NT2/D1 (cell line): Measurements from ENCODE around the gene SIRT2.

Experiments
- SUZ12 ChIP-seq: IDR thresholded peaks from 2 replicates; pipeline ENCODE4 v1.6.1; 2011; ENCODE audit not compliant: insufficient read length, insufficient read depth; ENCODE audit errors: extremely low read depth
- YY1 ChIP-seq: IDR thresholded peaks from 2 replicates; pipeline ENCODE4 v1.6.1; 2011; ENCODE audit not compliant: insufficient read length, insufficient read depth
- ZNF274 ChIP-seq: IDR thresholded peaks from 2 replicates; pipeline ENCODE4 v1.6.1; 2011; ENCODE audit warnings: mild to moderate bottlenecking, low read depth, low read length

- TF ChIP-seq ZNF274 (no peak), YY1 (no peak), SUZ12 (no peak)
Measured at GRCh38 chr19:38924388-38924787, 25.0 kb upstream of the SIRT2 start.
